ENCODE measurements around the gene ATG4D.
"Not testable (repeated sequence)": the region's sequence is repeated elsewhere in the genome, so short reads cannot be mapped to it uniquely, and the experiment has no call there.

ATG4D gene

GRCh38 chr19:10519421-10519820 lies 24.3 kb upstream of the ATG4D start:
- DNase-seq (ENCODE audit: insufficient read length, low spot score) (no peak), FAIRE-seq (no peak)
- TF ChIP-seq, protein P1, sequence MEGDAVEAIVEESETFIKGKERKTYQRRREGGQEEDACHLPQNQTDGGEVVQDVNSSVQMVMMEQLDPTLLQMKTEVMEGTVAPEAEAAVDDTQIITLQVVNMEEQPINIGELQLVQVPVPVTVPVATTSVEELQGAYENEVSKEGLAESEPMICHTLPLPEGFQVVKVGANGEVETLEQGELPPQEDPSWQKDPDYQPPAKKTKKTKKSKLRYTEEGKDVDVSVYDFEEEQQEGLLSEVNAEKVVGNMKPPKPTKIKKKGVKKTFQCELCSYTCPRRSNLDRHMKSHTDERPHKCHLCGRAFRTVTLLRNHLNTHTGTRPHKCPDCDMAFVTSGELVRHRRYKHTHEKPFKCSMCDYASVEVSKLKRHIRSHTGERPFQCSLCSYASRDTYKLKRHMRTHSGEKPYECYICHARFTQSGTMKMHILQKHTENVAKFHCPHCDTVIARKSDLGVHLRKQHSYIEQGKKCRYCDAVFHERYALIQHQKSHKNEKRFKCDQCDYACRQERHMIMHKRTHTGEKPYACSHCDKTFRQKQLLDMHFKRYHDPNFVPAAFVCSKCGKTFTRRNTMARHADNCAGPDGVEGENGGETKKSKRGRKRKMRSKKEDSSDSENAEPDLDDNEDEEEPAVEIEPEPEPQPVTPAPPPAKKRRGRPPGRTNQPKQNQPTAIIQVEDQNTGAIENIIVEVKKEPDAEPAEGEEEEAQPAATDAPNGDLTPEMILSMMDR (IDR thresholded peaks at IDR 0.05; ENCODE audit: insufficient read depth, missing control alignments), result no peak

DNA sequence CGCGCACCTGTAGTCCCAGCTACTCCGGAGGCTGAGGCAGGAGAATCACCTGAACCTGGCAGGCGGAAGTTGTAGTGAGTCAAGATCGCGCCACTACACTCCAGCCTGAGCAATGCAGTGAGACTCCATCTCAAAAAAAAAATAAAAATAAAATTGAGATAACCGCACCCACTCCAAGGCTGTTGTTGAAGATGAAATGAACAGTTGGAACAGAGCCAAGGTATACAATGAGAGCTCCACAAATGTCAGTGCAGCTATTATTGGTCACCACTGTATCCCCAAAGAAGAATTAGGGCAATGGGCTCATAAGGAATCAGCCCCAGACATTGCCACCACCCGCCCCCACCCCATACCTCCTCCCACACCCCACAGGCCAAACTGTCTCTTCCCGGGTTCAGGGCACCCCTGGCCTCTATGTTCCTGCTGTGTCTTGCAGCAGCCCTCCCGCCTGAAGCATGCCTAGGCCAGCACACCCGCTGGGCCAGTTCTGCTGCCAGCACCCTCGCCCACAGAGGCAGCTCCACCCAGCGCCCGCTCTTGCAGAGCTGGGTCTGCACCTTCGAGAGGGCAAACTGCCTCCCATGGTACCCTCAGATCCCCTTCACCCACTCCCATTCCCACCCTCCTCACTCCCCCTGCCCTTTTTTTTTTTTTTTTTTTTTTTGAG lies 22.9 kb upstream of the ATG4D start:
- no peak for FAIRE-seq
- no peak for DNase-seq (ENCODE audit: insufficient read length, low spot score)
- TF ChIP-seq, protein P1 (IDR thresholded peaks at IDR 0.05; ENCODE audit: insufficient read depth, missing control alignments), result no peak

- DNase-seq (ENCODE audit: insufficient read length, low spot score), result no peak
- FAIRE-seq, result no peak
- TF ChIP-seq, protein P1 (IDR thresholded peaks at IDR 0.05; ENCODE audit: insufficient read depth, missing control alignments), result no peak
Observed at GRCh38 chr19:10521461-10522171, 22.1 kb upstream of the ATG4D start.

- DNase-seq (ENCODE audit: insufficient read length, low spot score), result no peak
- FAIRE-seq, result no peak
- TF ChIP-seq, protein P1 (IDR thresholded peaks at IDR 0.05; ENCODE audit: insufficient read depth, missing control alignments), result no peak
Observed at GRCh38 chr19:10523135-10523636, 20.5 kb upstream of the ATG4D start.

DNA sequence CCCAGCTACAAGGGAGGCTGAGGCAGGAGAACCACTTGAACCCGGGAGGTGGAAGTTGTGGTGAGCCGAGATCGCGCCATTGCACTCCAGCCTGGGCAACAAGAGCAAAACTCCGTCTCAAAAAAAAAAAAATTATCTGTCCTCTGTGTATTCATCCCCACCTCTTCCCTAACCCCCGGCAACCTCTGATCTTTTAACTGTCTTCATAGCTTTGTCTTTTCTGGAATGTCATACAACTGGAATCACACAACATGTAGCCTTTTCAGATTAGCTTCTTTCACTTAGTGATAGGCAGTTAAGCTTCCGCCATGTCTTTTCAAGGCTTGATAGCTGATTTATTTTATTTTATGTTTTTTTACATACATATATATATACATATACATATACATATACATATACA lies 18.1 kb upstream of the ATG4D start:
- TF ChIP-seq, protein P1 (IDR thresholded peaks at IDR 0.05; ENCODE audit: insufficient read depth, missing control alignments), result no peak
- no peak for FAIRE-seq
- DNase-seq (ENCODE audit: insufficient read length, low spot score), result no peak

GRCh38 chr19:10526887-10527286 lies 16.8 kb upstream of the ATG4D start:
- FAIRE-seq; DNase-seq (ENCODE audit: insufficient read length, low spot score): not testable (repeated sequence)

DNA sequence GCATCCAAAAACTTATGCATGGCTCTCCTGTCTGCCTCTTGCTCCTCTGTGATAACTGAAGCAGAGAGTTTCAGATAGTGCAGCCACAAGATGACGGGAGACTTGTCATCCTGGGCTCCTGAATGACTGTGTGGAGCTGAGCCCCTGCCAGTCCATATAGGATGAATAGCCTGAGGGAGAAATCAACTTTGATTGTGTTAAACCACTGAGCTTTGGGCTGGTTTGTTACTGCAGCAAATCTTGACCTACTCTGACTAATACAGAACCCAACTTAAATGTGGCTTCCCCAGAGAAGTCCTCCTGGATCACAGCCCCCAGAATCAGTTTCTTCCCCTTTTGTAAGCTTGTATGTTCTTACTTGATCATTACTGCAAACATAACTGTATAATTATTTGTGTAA lies 11.2 kb upstream of the ATG4D start:
- TF ChIP-seq, protein P1 (IDR thresholded peaks at IDR 0.05; ENCODE audit: insufficient read depth, missing control alignments), result no peak
- no peak for DNase-seq (ENCODE audit: insufficient read length, low spot score)
- FAIRE-seq, result no peak
